Endothelial cell of umbilical vein (primary cell): ENCODE measurements around the gene CNTNAP2.

Source experiments
- EZH2 ChIP-seq: IDR thresholded peaks from 2 replicates; pipeline ENCODE4 v1.6.1; 2012; ENCODE audit warnings: borderline replicate concordance, low read depth, mild to moderate bottlenecking, moderate library complexity, low read length, inconsistent platforms; ENCODE audit not compliant: severe bottlenecking
- FOS ChIP-seq: IDR thresholded peaks from 2 replicates; pipeline ENCODE4 v1.6.1; 2011; ENCODE audit warnings: mild to moderate bottlenecking, low read length, moderate library complexity, borderline replicate concordance; ENCODE audit not compliant: insufficient read depth
- JUN ChIP-seq: IDR thresholded peaks from 2 replicates; pipeline ENCODE4 v1.6.1; 2011; ENCODE audit warnings: borderline replicate concordance, low read depth; ENCODE audit not compliant: insufficient read length, insufficient read depth
- POLR2A ChIP-seq: IDR thresholded peaks from 2 replicates; pipeline ENCODE4 v1.6.1; 2012; ENCODE audit warnings: low read depth, mild to moderate bottlenecking, control low read depth, low read length
- POLR2AphosphoS5 ChIP-seq: IDR thresholded peaks from 2 replicates; pipeline ENCODE4 v1.6.1; 2012; ENCODE audit warnings: low read depth, mild to moderate bottlenecking, control low read depth, low read length, moderate library complexity; ENCODE audit not compliant: insufficient read depth
- TF ChIP-seq, protein P1 (sequence below), 2 donors: IDR thresholded peaks; 1 replicate in 1 of 2; 2 replicates in 1 of 2; pipeline ENCODE4 v1.5.1; 2011; ENCODE audit warnings: low read length in 2 of 2, mild to moderate bottlenecking in 2 of 2, moderate library complexity in 2 of 2, control low read depth in 1 of 2, inconsistent platforms in 1 of 2, low read depth in 1 of 2; ENCODE audit not compliant: insufficient read depth in 1 of 2; ENCODE audit errors: extremely low read depth in 1 of 2

DNA sequence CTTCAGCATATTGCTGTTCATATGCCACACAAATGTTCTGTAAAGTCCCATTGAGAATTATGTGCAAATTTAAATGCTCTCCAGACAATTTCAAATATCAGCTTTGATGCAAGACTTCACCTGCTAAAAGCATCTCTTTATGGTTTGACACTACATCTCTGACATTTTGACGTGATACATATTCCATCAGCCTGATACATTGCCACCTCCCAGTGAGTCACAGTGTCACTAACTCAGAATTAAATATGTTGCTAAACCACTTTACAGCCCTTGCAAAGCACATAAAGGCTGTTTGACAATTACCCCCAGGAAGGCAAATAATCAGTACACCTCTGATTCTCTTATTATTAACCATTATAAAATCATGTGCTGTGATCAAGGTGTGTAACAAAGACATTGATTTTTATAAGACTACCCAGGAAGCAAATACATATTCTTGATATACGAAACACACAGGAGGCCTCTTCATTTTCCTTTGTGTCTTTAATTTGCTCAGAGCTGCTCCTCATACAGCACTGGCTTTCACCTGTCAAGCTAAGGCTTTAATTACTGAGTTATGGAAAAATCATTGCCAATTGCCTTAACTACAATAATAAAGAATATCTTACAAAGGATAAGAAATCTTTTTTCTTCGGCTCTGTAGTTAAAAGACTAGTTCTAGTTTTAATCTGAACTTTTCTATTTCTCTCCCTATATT is 1926.5 kb downstream of the CNTNAP2 start:
- TF ChIP-seq, protein P1, sequence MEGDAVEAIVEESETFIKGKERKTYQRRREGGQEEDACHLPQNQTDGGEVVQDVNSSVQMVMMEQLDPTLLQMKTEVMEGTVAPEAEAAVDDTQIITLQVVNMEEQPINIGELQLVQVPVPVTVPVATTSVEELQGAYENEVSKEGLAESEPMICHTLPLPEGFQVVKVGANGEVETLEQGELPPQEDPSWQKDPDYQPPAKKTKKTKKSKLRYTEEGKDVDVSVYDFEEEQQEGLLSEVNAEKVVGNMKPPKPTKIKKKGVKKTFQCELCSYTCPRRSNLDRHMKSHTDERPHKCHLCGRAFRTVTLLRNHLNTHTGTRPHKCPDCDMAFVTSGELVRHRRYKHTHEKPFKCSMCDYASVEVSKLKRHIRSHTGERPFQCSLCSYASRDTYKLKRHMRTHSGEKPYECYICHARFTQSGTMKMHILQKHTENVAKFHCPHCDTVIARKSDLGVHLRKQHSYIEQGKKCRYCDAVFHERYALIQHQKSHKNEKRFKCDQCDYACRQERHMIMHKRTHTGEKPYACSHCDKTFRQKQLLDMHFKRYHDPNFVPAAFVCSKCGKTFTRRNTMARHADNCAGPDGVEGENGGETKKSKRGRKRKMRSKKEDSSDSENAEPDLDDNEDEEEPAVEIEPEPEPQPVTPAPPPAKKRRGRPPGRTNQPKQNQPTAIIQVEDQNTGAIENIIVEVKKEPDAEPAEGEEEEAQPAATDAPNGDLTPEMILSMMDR (IDR thresholded peaks at IDR 0.05; ENCODE audit: extremely low read depth in 1 of 2, insufficient read depth in 1 of 2, low read depth in 1 of 2, low read length in 2 of 2) = no peak
- TF ChIP-seq POLR2A (no peak), POLR2AphosphoS5 (no peak), EZH2 (no peak), FOS (no peak), JUN (no peak)
